ENCODE measurements around the gene FGF13.

FGF13 gene

DNA sequence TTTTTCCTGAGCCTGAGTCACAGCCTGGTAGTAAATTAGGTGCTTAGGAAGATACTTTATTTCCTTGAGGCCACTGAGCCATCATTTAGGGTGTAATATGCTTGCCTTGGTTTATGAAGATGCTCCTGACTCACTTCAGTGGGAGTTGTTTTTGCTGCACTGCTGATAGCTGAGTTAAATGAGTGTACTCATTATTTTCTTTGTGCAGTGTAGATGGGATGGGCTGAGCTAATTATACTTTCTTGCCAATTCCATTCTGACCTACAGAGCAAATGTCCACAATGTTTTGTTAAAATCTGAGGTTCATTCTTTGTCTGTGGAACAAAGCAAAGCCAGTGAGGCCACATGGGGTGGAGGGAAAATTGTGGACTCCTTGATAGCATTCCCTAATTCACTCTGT is 60.0 kb downstream of the FGF13 start:
- DNase-seq, result no peak

DNA sequence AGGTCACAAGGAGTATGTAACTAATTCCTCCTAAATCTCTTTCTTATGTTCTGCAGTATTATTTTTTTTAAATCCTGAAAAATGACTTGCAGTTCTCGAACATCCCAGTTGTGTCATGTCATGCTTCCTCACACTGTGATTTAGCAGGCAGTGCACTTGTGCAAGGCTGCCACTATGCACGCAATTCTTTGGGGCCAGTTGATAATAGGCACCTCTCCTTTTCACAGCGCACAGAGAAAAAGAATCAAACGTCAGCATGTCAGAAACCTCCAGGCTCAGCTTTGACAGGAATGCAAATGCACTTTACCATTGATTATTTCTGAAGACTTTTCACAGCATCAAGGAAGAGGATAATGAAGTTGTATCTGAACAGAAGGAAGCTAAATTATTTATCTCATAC is 62.9 kb downstream of the FGF13 start:
- DNase-seq, result no peak

DNA sequence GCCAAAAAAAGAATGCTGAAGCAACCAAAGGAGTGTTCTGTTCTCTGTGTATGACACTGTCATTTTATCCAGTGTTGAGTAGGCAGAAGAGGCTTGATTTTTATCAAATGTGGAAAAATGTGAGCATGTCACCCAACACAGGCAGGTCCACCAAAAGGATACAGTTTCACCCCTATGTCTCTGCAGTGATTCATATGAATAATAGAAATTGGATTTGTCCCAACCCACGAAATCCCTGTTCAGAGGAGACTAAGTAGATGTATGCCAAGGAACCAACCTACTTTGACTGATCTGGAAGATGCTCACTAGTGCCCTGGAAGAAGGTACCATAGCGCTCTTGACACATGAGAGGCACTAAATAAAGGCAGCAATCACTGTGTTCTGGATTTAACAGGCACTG is 72.5 kb downstream of the FGF13 start:
- no peak for DNase-seq
